Stomach (tissue), 4 donors: ENCODE measurements around the gene DOCK8.

Source experiments
- CTCF ChIP-seq, 7 experiments: fragments of 450-650 bp in 4 of 7; fragments of 200-600 bp in 3 of 7; sonication (generic) in 3 of 7; IDR thresholded peaks; one replicate each; pipeline ENCODE4 v1.5.1; 2016 to 2019; ENCODE audit warnings: antibody characterized with exemption in 7 of 7, control low read depth in 2 of 7, mild to moderate bottlenecking in 1 of 7
- POLR2A ChIP-seq, 4 donors: fragments of 450-650 bp; IDR thresholded peaks; one replicate each; pipeline ENCODE4 v1.6.1; 2016; ENCODE audit warnings: antibody characterized with exemption in 4 of 4, control low read depth in 2 of 4, mild to moderate bottlenecking in 1 of 4, moderate library complexity in 1 of 4

- TF ChIP-seq POLR2A (IDR thresholded peaks at IDR 0.05), result no peak
- TF ChIP-seq CTCF (IDR thresholded peaks at IDR 0.05), result no peak
Measured at GRCh38 chr9:249025-249424, 34.4 kb downstream of the DOCK8 start.
